OCI-LY1 (cell line): ENCODE measurements around the gene GAS2L1.

ENCODE experiments used
- H2AFZ ChIP-seq: fragments of 200-600 bp; sonication (generic), shearing (Covaris generic); 2 replicates; pipeline ENCODE4 v1.6.0; 2014; ENCODE audit warnings: antibody characterized with exemption, mild to moderate bottlenecking, low read length
- H3F3A ChIP-seq: fragments of 200-600 bp; sonication (generic), shearing (Covaris generic); 2 replicates; pipeline ENCODE4 v1.6.0; 2014; ENCODE audit warnings: mild to moderate bottlenecking, antibody characterized with exemption, low read length, moderate library complexity; ENCODE audit not compliant: insufficient read depth
- H3K27ac ChIP-seq: fragments of 200-600 bp; sonication (generic); 2 replicates; pipeline ENCODE4 v1.5.1; 2014; ENCODE audit warnings: low read length, mixed run types, mild to moderate bottlenecking, low read depth; ENCODE audit not compliant: poor library complexity, severe bottlenecking
- H3K27me3 ChIP-seq: fragments of 200-600 bp; sonication (generic); 2 replicates; pipeline ENCODE4 v1.6.0; 2014; ENCODE audit warnings: antibody characterized with exemption, mild to moderate bottlenecking, low read length, moderate library complexity; ENCODE audit not compliant: insufficient read depth
- H3K36me3 ChIP-seq: fragments of 200-600 bp; sonication (generic); 2 replicates; pipeline ENCODE4 v1.6.1; 2014; ENCODE audit warnings: mild to moderate bottlenecking, antibody characterized with exemption, low read length, moderate library complexity, mixed read lengths; ENCODE audit not compliant: insufficient read depth
- H3K4me1 ChIP-seq: fragments of 200-600 bp; sonication (generic); 2 replicates; pipeline ENCODE4 v1.5.1; 2014; ENCODE audit warnings: mild to moderate bottlenecking, low read length, moderate library complexity; ENCODE audit not compliant: insufficient read depth, severe bottlenecking
- H3K4me2 ChIP-seq: fragments of 200-600 bp; sonication (generic), shearing (Covaris generic); 2 replicates; pipeline ENCODE4 v1.6.1; 2014; ENCODE audit warnings: low read length
- H3K4me3 ChIP-seq: fragments of 200-600 bp; sonication (generic); 2 replicates; pipeline ENCODE4 v1.5.1; 2014; ENCODE audit warnings: low read length, low read depth, mild to moderate bottlenecking, mixed read lengths; ENCODE audit not compliant: poor library complexity, severe bottlenecking
- H3K79me2 ChIP-seq: fragments of 200-600 bp; shearing (Covaris generic); 2 replicates; pipeline ENCODE4 v1.6.1; 2016; ENCODE audit warnings: mixed run types, low read length, mixed read lengths; ENCODE audit not compliant: insufficient read depth
- H3K9ac ChIP-seq: fragments of 200-600 bp; sonication (generic), shearing (Covaris generic); 2 replicates; pipeline ENCODE4 v1.6.1; 2014; ENCODE audit warnings: mild to moderate bottlenecking, low read length, mixed read lengths
- H3K9me2 ChIP-seq: fragments of 200-600 bp; sonication (generic), shearing (Covaris generic); 2 replicates; pipeline ENCODE4 v1.6.1; 2014; ENCODE audit warnings: low read depth, mild to moderate bottlenecking, low read length, mixed read lengths
- H3K9me3 ChIP-seq: fragments of 200-600 bp; shearing (Covaris generic); 2 replicates; pipeline ENCODE4 v1.6.1; 2014; ENCODE audit warnings: low read length, mixed read lengths
- H4K20me1 ChIP-seq: fragments of 200-600 bp; sonication (generic), shearing (Covaris generic); 2 replicates; pipeline ENCODE4 v1.6.0; 2016; ENCODE audit warnings: mild to moderate bottlenecking, low read length; ENCODE audit not compliant: insufficient read depth
- CTCF ChIP-seq: fragments of 200-600 bp; sonication (generic), shearing (Covaris generic); IDR thresholded peaks from 2 replicates; pipeline ENCODE4 v1.5.1; 2017; ENCODE audit warnings: mild to moderate bottlenecking, antibody characterized with exemption, low read length, moderate library complexity, mixed read lengths
- EZH2 ChIP-seq: fragments of 200-600 bp; sonication (generic), shearing (Covaris generic); IDR thresholded peaks from 2 replicates; pipeline ENCODE4 v1.8.0; 2017; ENCODE audit warnings: borderline replicate concordance, mixed run types, mild to moderate bottlenecking, antibody characterized with exemption, low read length, moderate library complexity, mixed read lengths

Gene GAS2L1

GRCh38 chr22:29341849-29342127 lies 35.3 kb downstream of the GAS2L1 start:
- Histone ChIP-seq H4K20me1 (no peaks in the 10 kb centered on the region), H3K27ac (no peak overlapping the region), H3K36me3 (peaks cover 94% of the 10 kb centered on the region)

GRCh38 chr22:29342177-29342576 lies 35.7 kb downstream of the GAS2L1 start:
- Histone ChIP-seq H3K4me1 (no peaks in the 10 kb centered on the region), H3K36me3 (peaks cover 94% of the 10 kb centered on the region), H3K27me3 (no peaks in the 10 kb centered on the region), H3K79me2 (no peaks in the 10 kb centered on the region), H3K9ac (no peak overlapping the region), H3K9me3 (no peaks in the 10 kb centered on the region), H3K4me3 (no peak overlapping the region), H3K4me2 (no peak overlapping the region), H2AFZ (no peak overlapping the region), H3F3A (no peaks in the 10 kb centered on the region), H4K20me1 (no peaks in the 10 kb centered on the region), H3K27ac (no peak overlapping the region), H3K9me2 (no peaks in the 10 kb centered on the region)
- TF ChIP-seq EZH2: no peak
- TF ChIP-seq CTCF: no peak

More at GRCh38 chr22:29341849-29342127, 35.3 kb downstream of the GAS2L1 start:
- H3K4me3 ChIP-seq: no peak overlapping the region
- H3F3A ChIP-seq: no peaks in the 10 kb centered on the region
- no peaks in the 10 kb centered on the region for H3K9me2 ChIP-seq
- TF ChIP-seq CTCF (no peak), EZH2 (no peak)
- no peak overlapping the region for H3K9ac ChIP-seq
- H3K4me2 ChIP-seq: no peak overlapping the region
- H3K27me3 ChIP-seq: no peaks in the 10 kb centered on the region
- no peaks in the 10 kb centered on the region for H3K4me1 ChIP-seq
- no peaks in the 10 kb centered on the region for H3K9me3 ChIP-seq
- no peak overlapping the region for H2AFZ ChIP-seq
- H3K79me2 ChIP-seq: no peaks in the 10 kb centered on the region

- no peaks in the 10 kb centered on the region for H3K79me2 ChIP-seq
- TF ChIP-seq EZH2 (no peak), CTCF (no peak; the same call in 1 of the 2 replicates)
- H3K9me3 ChIP-seq: no peaks in the 10 kb centered on the region
- no peak overlapping the region for H2AFZ ChIP-seq
- H3K4me1 ChIP-seq: no peaks in the 10 kb centered on the region
- no peaks in the 10 kb centered on the region for H3F3A ChIP-seq
- H3K9ac ChIP-seq: no peak overlapping the region
- H3K27ac ChIP-seq: no peak overlapping the region
- no peaks in the 10 kb centered on the region for H3K27me3 ChIP-seq
- H3K4me3 ChIP-seq: no peak overlapping the region
- no peaks in the 10 kb centered on the region for H3K9me2 ChIP-seq
- H4K20me1 ChIP-seq: no peaks in the 10 kb centered on the region
- H3K36me3 ChIP-seq: peaks cover 94% of the 10 kb centered on the region
- no peak overlapping the region for H3K4me2 ChIP-seq
Observed at GRCh38 chr22:29342577-29343312, 36.3 kb downstream of the GAS2L1 start.
